ENCODE data around the gene C19orf67. TPM values are rescaled to one million over a fixed set of nuclear protein-coding genes. Genes with fewer than 3 reads are reported as not detected.

C19orf67 gene
- total and polyA plus RNA-seq, 2 of the 4 experiments (the other 2 are of a cell fraction): not detected

DNA sequence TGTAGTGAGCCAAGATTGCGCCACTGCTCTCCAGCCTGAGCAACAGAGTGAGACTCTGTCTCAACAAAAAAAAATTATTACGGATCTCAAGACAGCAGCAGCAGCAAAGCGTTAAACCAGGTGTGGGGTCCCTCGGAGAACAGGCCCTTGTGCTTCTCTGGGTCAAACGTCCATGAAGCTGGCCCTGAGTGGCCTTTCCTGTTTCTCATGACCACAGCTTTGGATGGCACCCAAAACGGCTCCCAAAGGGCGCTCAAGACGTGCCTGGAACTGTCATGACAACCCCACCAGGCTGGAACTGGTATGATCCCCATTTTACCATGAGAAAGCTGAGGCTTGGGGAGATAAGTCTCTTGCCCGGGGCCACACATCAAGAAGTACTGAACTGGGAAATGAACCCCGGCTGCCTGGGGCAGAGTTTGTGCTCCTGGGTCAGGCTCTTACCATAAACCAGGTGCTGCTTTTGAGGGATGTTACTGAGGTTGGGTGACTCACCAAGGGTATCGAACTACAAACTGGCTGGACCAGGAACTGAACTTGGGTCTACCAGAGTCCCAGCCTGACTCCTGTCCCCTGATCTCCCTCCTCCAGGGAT lies 16.6 kb upstream of the C19orf67 start:
- H3K9ac ChIP-seq (ENCODE audit: low read depth, low read length): no peak overlapping the region
- no peak overlapping the region for H3K56ac ChIP-seq (ENCODE audit: extremely low read depth, insufficient read depth, low read length)
- H3K23ac ChIP-seq (ENCODE audit: low read depth, low read length): no peak overlapping the region
- no peak for TF ChIP-seq RCOR1 (IDR thresholded peaks at IDR 0.05; ENCODE audit: insufficient replicate concordance, low read length)
- no peak for TF ChIP-seq BHLHE40 (IDR thresholded peaks at IDR 0.05; ENCODE audit: low read depth, low read length)
- TF ChIP-seq CEBPB (IDR thresholded peaks at IDR 0.05; ENCODE audit: low read depth, low read length): no peak
- H3K4ac ChIP-seq (ENCODE audit: low read depth, low read length): no peak overlapping the region
- in situ Hi-C loops (cut with MboI; ENCODE audit: low sequenced_read_pairs): no loop called here
- no peak overlapping the region for H2AK5ac ChIP-seq (ENCODE audit: low read depth, low read length)
- H4K8ac ChIP-seq (ENCODE audit: low read depth in 2 of 2, low read length in 2 of 2): no peak overlapping the region
- no peaks in the 10 kb centered on the region for H3K27me3 ChIP-seq (ENCODE audit: control insufficient read depth, insufficient read depth, low read length)
- ATAC-seq (ENCODE audit: low read depth): no peak
- H3K4me1 ChIP-seq (ENCODE audit: control insufficient read depth, insufficient read depth, low read length): no peaks in the 10 kb centered on the region
- no peaks in the 10 kb centered on the region for H3K9me3 ChIP-seq (ENCODE audit: control insufficient read depth, insufficient read depth, low read length)
- no peak overlapping the region for H2BK20ac ChIP-seq (ENCODE audit: low read depth, low read length)
- H3K9me1 ChIP-seq (ENCODE audit: insufficient read depth, low read length): peaks cover 3% of the 10 kb centered on the region; the same call in 1 of the 2 replicates
- H3K79me1 ChIP-seq (ENCODE audit: low read depth in 1 of 2, low read length in 2 of 2): peaks cover 0 to 4% of the 10 kb centered on the region in 2 experiments; a peak in 1 of 4 replicates
- no peaks in the 10 kb centered on the region for H4K20me1 ChIP-seq (ENCODE audit: insufficient read depth, low read length)
- H3K4me2 ChIP-seq (ENCODE audit: low read depth, low read length): no peak overlapping the region
- intact Hi-C loops (cut with micrococcal nuclease): no loop called here
- no peak overlapping the region for H4K5ac ChIP-seq (ENCODE audit: low read depth, low read length)
- H3K27ac ChIP-seq (ENCODE audit: insufficient read depth, low read length): no peak overlapping the region
- ChIA-PET POLR2A (ENCODE audit: unreplicated experiment) (no interaction called here), CTCF (no interaction called here)
- no peak overlapping the region for H2BK5ac ChIP-seq (ENCODE audit: low read depth, low read length, poor library complexity, severe bottlenecking)
- DNase-seq: no peak
- dilution Hi-C loops (cut with HindIII; ENCODE audit: low sequenced_read_pairs, unreplicated experiment): no loop called here
- H3K18ac ChIP-seq (ENCODE audit: low read depth, low read length): no peak overlapping the region
- no peak overlapping the region for H2BK15ac ChIP-seq (ENCODE audit: low read depth, low read length)
- H3K4me3 ChIP-seq (ENCODE audit: insufficient read depth, low read depth, low read length): no peak overlapping the region
- WGBS, 2 experiments (ENCODE audit: extremely low coverage in 2 of 2, insufficient read length in 1 of 2): 74% methylated on average over 7 of the region's 11 CpGs; no CpG with 5 or more reads in 1 of the 2 experiments
- H3K36me3 ChIP-seq (ENCODE audit: control insufficient read depth, insufficient read depth, low read length): peaks cover 43% of the 10 kb centered on the region
- H2AFZ ChIP-seq (replicated peaks; ENCODE audit: low read length, poor library complexity): no peak overlapping the region
- no TSS peak for BruUV-seq (replicated peaks)
- H2BK120ac ChIP-seq (ENCODE audit: low read depth, low read length): no peak overlapping the region
- H4K91ac ChIP-seq (ENCODE audit: insufficient read depth, low read depth, low read length): no peak overlapping the region
- H3K14ac ChIP-seq (replicated peaks; ENCODE audit: low read depth, low read length): no peak overlapping the region
- no peak overlapping the region for H2AK9ac ChIP-seq (replicated peaks; ENCODE audit: low read depth, low read length, poor library complexity)

Measured in IMR-90 (cell line).